Liver (tissue), 3 donors: ENCODE results near the gene PDE5A.

ENCODE experiments used
- CTCF ChIP-seq: fragments of 150-350 bp; IDR thresholded peaks from 2 replicates; pipeline ENCODE4 v1.5.1; 2017; ENCODE audit warnings: improper control_type of control experiment, low read depth, low read length; ENCODE audit not compliant: missing input control
- FOXA1 ChIP-seq: IDR thresholded peaks from 2 replicates; pipeline ENCODE4 v1.6.1; 2016; ENCODE audit warnings: antibody characterized with exemption
- MAX ChIP-seq: IDR thresholded peaks from 2 replicates; pipeline ENCODE4 v1.6.1; 2016; ENCODE audit warnings: antibody characterized with exemption
- NR2F2 ChIP-seq: IDR thresholded peaks from 2 replicates; pipeline ENCODE4 v1.6.1; 2016; ENCODE audit warnings: antibody characterized with exemption
- RAD21 ChIP-seq, 2 donors: IDR thresholded peaks; 2 replicates each; pipeline ENCODE4 v1.6.1; 2016; ENCODE audit warnings: antibody characterized with exemption in 2 of 2, mild to moderate bottlenecking in 2 of 2
- RXRA ChIP-seq, 2 donors: IDR thresholded peaks; 2 replicates each; pipeline ENCODE4 v1.6.1; 2017 to 2018; ENCODE audit warnings: antibody characterized with exemption in 2 of 2, mild to moderate bottlenecking in 1 of 2
- TAF1 ChIP-seq: conservative IDR thresholded peaks from 2 replicates; pipeline ENCODE4 v1.6.1; 2016; ENCODE audit warnings: antibody characterized with exemption, mild to moderate bottlenecking
- YY1 ChIP-seq: IDR thresholded peaks from 2 replicates; pipeline ENCODE4 v1.6.1; 2016; ENCODE audit warnings: antibody characterized with exemption, mild to moderate bottlenecking
- donor health status: healthy.
- donor health status: healthy.

DNA sequence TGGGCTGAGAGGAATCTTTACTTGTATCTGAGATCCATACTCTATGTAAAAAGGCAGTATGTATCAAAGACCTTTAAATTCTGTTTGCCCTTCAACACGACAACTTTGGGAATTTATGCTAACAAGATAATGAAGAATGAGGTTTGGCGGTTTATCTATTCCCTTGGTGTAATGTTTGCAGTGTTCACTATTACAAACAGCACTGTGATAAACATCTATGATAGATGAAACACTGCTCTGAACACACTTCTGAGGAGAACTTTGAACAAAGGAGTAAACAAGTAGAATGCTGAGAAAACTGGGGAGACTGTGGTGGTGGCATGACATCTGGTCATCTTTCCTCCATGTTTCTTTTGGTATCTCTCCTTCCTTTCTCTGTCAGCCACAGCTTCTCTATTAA is 126.9 kb downstream of the PDE5A start:
- TF ChIP-seq CTCF, result no peak
- no peak for TF ChIP-seq MAX
- no peak for TF ChIP-seq TAF1
- TF ChIP-seq RAD21 (IDR thresholded peaks at IDR 0.05), result no peak
- no peak for TF ChIP-seq FOXA1
- no peak for TF ChIP-seq NR2F2
- no peak for TF ChIP-seq YY1
- TF ChIP-seq RXRA (IDR thresholded peaks at IDR 0.05), result no peak
